Esophagus squamous epithelium (tissue), 5 donors: ENCODE measurements around the gene OSBPL10. TPM values are rescaled to one million over a fixed set of nuclear protein-coding genes. Genes with fewer than 3 reads are reported as not detected.

Experiments
- DNase-seq: peaks from one replicate; lab custom pipeline; 2025; lab: John Stamatoyannopoulos, UW
- H3K27ac ChIP-seq, 4 donors: fragments of 200-600 bp; sonication (generic); one replicate each; pipeline ENCODE4 v1.5.1; 2016 to 2019; ENCODE audit warnings: mild to moderate bottlenecking in 1 of 4
- H3K27me3 ChIP-seq, 4 donors: fragments of 200-600 bp; sonication (generic); 1 replicate in 3 of 4; 2 replicates in 1 of 4; pipeline versions ENCODE4 v1.5.1 to v1.6.0; 2017 to 2021; ENCODE audit warnings: antibody characterized with exemption in 1 of 4
- H3K36me3 ChIP-seq, 3 donors: fragments of 200-600 bp; sonication (generic); one replicate each; pipeline ENCODE4 v1.5.1; 2016 to 2019
- H3K4me1 ChIP-seq, 3 donors: fragments of 200-600 bp; sonication (generic); one replicate each; pipeline ENCODE4 v1.5.1; 2017 to 2019
- H3K4me3 ChIP-seq, 4 donors: fragments of 200-600 bp; sonication (generic); 1 replicate in 3 of 4; 2 replicates in 1 of 4; pipeline ENCODE4 v1.5.1; 2016 to 2019; ENCODE audit warnings: mild to moderate bottlenecking in 2 of 4, moderate library complexity in 1 of 4
- H3K9me3 ChIP-seq, 3 donors: fragments of 200-600 bp; sonication (generic); one replicate each; pipeline ENCODE4 v1.5.1; 2016 to 2019
- POLR2A ChIP-seq, 4 donors: fragments of 450-650 bp; IDR thresholded peaks; one replicate each; pipeline ENCODE4 v1.6.1; 2017; ENCODE audit warnings: antibody characterized with exemption in 4 of 4, mild to moderate bottlenecking in 4 of 4, moderate library complexity in 3 of 4
- WGBS, 2 donors: methylation state at CpG; one replicate each; pipeline ENCODE4 v1.1.5; 2018; 5-methylcytosine and 5-hydroxymethylcytosine counted together
- intact Hi-C: fragments of 100-400 bp; cut with DNase I; formaldehyde crosslinking; loops from one replicate; pipeline ENCODE4 v1.15.0; 2022
- total RNA-seq, 4 donors: library from RNA; depleted of rRNA; stranded (reverse); fragments of >200 nt; gene quantifications; one replicate each; pipeline ENCODE4 v1.1.0, GENCODE V29; 2016
- TF ChIP-seq, protein P1 (sequence below), 6 experiments: fragments of 450-650 bp in 4 of 6; fragments of 200-600 bp in 2 of 6; sonication (generic) in 2 of 6; IDR thresholded peaks; one replicate each; pipeline ENCODE4 v1.5.1; 2016 to 2019; ENCODE audit warnings: antibody characterized with exemption in 6 of 6, mild to moderate bottlenecking in 4 of 6, moderate library complexity in 4 of 6
- donor health status: DM: yes; HTN: yes; CAD: no.

Gene OSBPL10
- total RNA-seq, 4 donors from 2014 or later, result 13.8 to 65.3 (median 41.0) TPM

DNA sequence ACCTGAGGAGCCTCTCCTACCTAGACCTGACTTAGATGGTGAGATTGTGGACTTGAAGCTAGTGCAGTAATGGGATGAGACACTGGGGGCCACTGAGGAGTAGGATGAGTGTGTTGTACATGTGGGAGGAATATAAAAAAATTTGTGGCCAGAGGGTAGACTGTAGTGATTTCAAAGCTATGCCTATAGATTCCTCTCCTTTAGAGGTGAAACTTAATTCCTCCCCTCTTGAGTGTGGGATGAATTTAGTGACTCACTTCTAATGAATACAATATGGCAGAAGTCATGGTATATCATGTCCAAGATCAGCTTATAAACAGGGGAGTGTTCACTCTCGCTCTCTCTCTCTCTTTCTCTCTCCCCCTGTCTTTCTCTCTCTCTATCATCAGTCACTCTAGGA is 7.2 kb upstream of the OSBPL10 start:
- H3K4me3 ChIP-seq, result no peak overlapping the region
- H3K27me3 ChIP-seq, result no peaks in the 10 kb centered on the region
- H3K4me1 ChIP-seq, result peaks cover 0 to 20% (median 0%) of the 10 kb centered on the region in 3 donors
- DNase-seq, result no peak
- intact Hi-C loops, result no loop called here
- H3K9me3 ChIP-seq, result peaks cover 0 to 34% (median 19%) of the 10 kb centered on the region in 3 donors
- no peak overlapping the region for H3K27ac ChIP-seq
- 89 to 94% methylated on average over 1 of the region's 1 CpG for WGBS, 2 donors
- TF ChIP-seq, protein P1, sequence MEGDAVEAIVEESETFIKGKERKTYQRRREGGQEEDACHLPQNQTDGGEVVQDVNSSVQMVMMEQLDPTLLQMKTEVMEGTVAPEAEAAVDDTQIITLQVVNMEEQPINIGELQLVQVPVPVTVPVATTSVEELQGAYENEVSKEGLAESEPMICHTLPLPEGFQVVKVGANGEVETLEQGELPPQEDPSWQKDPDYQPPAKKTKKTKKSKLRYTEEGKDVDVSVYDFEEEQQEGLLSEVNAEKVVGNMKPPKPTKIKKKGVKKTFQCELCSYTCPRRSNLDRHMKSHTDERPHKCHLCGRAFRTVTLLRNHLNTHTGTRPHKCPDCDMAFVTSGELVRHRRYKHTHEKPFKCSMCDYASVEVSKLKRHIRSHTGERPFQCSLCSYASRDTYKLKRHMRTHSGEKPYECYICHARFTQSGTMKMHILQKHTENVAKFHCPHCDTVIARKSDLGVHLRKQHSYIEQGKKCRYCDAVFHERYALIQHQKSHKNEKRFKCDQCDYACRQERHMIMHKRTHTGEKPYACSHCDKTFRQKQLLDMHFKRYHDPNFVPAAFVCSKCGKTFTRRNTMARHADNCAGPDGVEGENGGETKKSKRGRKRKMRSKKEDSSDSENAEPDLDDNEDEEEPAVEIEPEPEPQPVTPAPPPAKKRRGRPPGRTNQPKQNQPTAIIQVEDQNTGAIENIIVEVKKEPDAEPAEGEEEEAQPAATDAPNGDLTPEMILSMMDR (IDR thresholded peaks at IDR 0.05), result no peak
- TF ChIP-seq POLR2A (IDR thresholded peaks at IDR 0.05), result no peak
- H3K36me3 ChIP-seq, result peaks cover 0 to 22% (median 0%) of the 10 kb centered on the region in 3 donors

GRCh38 chr3:31985831-31986230 is 4.8 kb upstream of the OSBPL10 start:
- H3K27me3 ChIP-seq, result peaks cover 0 to 4% (median 0%) of the 10 kb centered on the region in 4 donors
- peaks cover 0 to 22% (median 0%) of the 10 kb centered on the region in 3 donors for H3K36me3 ChIP-seq
- peaks cover 2 to 37% (median 9%) of the 10 kb centered on the region in 3 donors for H3K4me1 ChIP-seq
- no peak for DNase-seq
- intact Hi-C loops, result no loop called here
- H3K9me3 ChIP-seq, result peaks cover 0 to 30% (median 8%) of the 10 kb centered on the region in 3 donors
- 63 to 84% methylated on average over 2 of the region's 2 CpGs for WGBS, 2 donors
- H3K4me3 ChIP-seq, result no peak overlapping the region
- TF ChIP-seq POLR2A (IDR thresholded peaks at IDR 0.05), result no peak
- TF ChIP-seq, protein P1 (IDR thresholded peaks at IDR 0.05), result no peak
- peak overlapping the region in 3 of 4 donors; percentile 1 to 78 (median 69) for H3K27ac ChIP-seq

DNA sequence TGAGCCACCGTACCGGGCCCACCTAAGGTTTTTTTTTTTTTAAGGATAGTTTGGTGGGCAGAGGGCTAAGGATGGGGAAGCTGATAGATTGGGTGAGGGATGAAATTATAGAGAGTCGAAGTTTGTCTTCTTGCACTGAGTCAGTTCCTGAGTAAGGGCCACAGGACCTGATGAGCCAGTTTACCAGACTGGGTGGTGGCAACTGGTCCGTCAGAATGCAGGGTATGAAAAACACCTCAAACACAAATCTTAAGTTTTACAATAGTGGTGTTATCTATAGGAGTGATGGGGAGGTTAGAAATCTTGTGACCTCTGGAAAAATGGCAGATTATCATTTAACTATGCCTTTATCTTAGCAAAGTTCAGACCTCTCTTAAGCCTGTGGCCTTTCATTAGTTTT is 3.3 kb upstream of the OSBPL10 start:
- intact Hi-C loops, result no loop called here
- H3K27me3 ChIP-seq, result peaks cover 0 to 6% (median 0%) of the 10 kb centered on the region in 4 donors
- H3K36me3 ChIP-seq, result peaks cover 0 to 22% (median 0%) of the 10 kb centered on the region in 3 donors
- peak overlapping the region in 3 of 4 donors; percentile 46 to 78 (median 69) for H3K27ac ChIP-seq
- no peak overlapping the region for H3K4me3 ChIP-seq
- no peak for TF ChIP-seq POLR2A (IDR thresholded peaks at IDR 0.05)
- TF ChIP-seq, protein P1 (IDR thresholded peaks at IDR 0.05), result no peak
- WGBS, 2 donors, result 66 to 75% methylated on average over 3 to 4 of the region's 4 CpGs
- peaks cover 9 to 50% (median 10%) of the 10 kb centered on the region in 3 donors for H3K4me1 ChIP-seq
- no peak for DNase-seq
- peaks cover 0 to 15% (median 7%) of the 10 kb centered on the region in 3 donors for H3K9me3 ChIP-seq

DNA sequence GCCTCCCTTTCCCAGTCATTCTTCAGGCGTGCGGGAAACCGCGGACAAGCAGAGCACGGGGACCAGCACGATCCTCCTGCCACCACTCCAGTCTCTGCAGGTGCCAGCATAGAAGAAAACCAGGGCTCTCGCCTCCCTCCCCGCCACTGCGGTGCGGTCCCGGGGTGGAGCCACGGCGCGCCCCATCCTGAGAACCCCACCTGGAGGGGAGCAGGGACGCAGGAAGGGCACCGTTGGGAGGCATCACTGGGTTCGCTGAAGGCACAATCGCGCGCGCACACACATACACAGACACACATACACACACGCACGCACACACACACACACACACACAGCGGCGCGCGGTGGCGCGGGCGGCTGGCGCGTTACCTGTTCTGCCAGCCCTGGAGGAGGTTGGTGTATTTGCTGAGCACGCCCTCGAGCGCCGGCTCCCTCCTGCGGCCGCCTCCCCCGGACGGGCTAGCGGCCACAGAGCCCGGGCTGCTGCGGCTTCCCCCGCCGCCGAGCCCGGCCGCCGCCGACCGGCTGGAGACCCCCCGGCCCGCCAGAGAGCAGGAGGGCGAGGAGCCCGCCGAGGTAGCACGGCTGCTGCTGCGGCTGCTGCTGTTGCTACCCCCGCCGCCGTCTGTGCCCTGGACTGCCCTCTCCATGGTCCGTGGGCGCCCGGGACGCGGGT is 394 bp downstream of the OSBPL10 start:
- Histone ChIP-seq H3K27ac (peak overlapping the region; percentile 92 to 98 (median 95)), H3K27me3 (peaks cover 0 to 6% (median 0%) of the 10 kb centered on the region in 4 donors), H3K4me3 (peak overlapping the region; percentile 69 to 91 (median 78)), H3K4me1 (peaks cover 9 to 61% (median 12%) of the 10 kb centered on the region in 3 donors), H3K9me3 (no peaks in the 10 kb centered on the region), H3K36me3 (no peaks in the 10 kb centered on the region)
- TF ChIP-seq, protein P1 (IDR thresholded peaks at IDR 0.05), result peak in 2 of 6 experiments; percentile 13 to 39
- peak in 2 of 4 donors; percentile 49 to 57 for TF ChIP-seq POLR2A (IDR thresholded peaks at IDR 0.05)
- peak; percentile 29 for DNase-seq
- WGBS, 2 donors, result 0 to 4% methylated on average over 5 to 17 of the region's 66 CpGs
- intact Hi-C loops, result no loop called here
